ENCODE results near the gene MSI2.

Gene MSI2

GRCh38 chr17:57608369-57609124, 352.2 kb downstream of the MSI2 start:
- TF ChIP-seq CEBPB (IDR thresholded peaks at IDR 0.05), result no peak
- TF ChIP-seq CREB1 (IDR thresholded peaks at IDR 0.05; ENCODE audit: low read depth), result no peak
- TF ChIP-seq EGR1 (IDR thresholded peaks at IDR 0.05), result no peak
- no peak for TF ChIP-seq ZBTB7A (IDR thresholded peaks at IDR 0.05; ENCODE audit: low read depth)

- TF ChIP-seq EGR1 (IDR thresholded peaks at IDR 0.05), result no peak
- TF ChIP-seq YY1 (IDR thresholded peaks at IDR 0.05; ENCODE audit: low read depth), result no peak
- no peak for TF ChIP-seq MAX (IDR thresholded peaks at IDR 0.05)
- no peak for TF ChIP-seq ZBTB7A (IDR thresholded peaks at IDR 0.05; ENCODE audit: low read depth)
- TF ChIP-seq FOXM1 (IDR thresholded peaks at IDR 0.05; ENCODE audit: borderline replicate concordance, low read depth), result no peak
- no peak for TF ChIP-seq TEAD4 (IDR thresholded peaks at IDR 0.05)
- TF ChIP-seq CREB1 (IDR thresholded peaks at IDR 0.05; ENCODE audit: low read depth), result no peak
- TF ChIP-seq EP300 (IDR thresholded peaks at IDR 0.05; ENCODE audit: borderline replicate concordance), result no peak
- no peak for TF ChIP-seq RAD21 (IDR thresholded peaks at IDR 0.05; ENCODE audit: low read depth)
- TF ChIP-seq NFIC (IDR thresholded peaks at IDR 0.05), result no peak
- no peak for TF ChIP-seq TAF1 (IDR thresholded peaks at IDR 0.05; ENCODE audit: low read depth)
- no peak for TF ChIP-seq TCF12 (IDR thresholded peaks at IDR 0.05; ENCODE audit: low read depth)
- TF ChIP-seq REST (IDR thresholded peaks at IDR 0.05; ENCODE audit: low read depth), result no peak
- no peak for TF ChIP-seq USF1 (IDR thresholded peaks at IDR 0.05)
These were observed 353.0 kb downstream of the MSI2 start for GRCh38 chr17:57609125-57609877.

GRCh38 chr17:57609878-57610270, 353.6 kb downstream of the MSI2 start:
- TF ChIP-seq USF1 (IDR thresholded peaks at IDR 0.05) (no peak), TCF12 (IDR thresholded peaks at IDR 0.05; ENCODE audit: low read depth) (no peak), FOXM1 (IDR thresholded peaks at IDR 0.05; ENCODE audit: borderline replicate concordance, low read depth) (no peak), TEAD4 (IDR thresholded peaks at IDR 0.05) (no peak), MAX (IDR thresholded peaks at IDR 0.05) (no peak), RAD21 (IDR thresholded peaks at IDR 0.05; ENCODE audit: low read depth) (no peak), TAF1 (IDR thresholded peaks at IDR 0.05; ENCODE audit: low read depth) (no peak), REST (IDR thresholded peaks at IDR 0.05; ENCODE audit: low read depth) (no peak), NFIC (IDR thresholded peaks at IDR 0.05) (no peak), YY1 (IDR thresholded peaks at IDR 0.05; ENCODE audit: low read depth) (no peak), CEBPB (IDR thresholded peaks at IDR 0.05) (no peak), ZBTB7A (IDR thresholded peaks at IDR 0.05; ENCODE audit: low read depth) (no peak), EGR1 (IDR thresholded peaks at IDR 0.05) (no peak), EP300 (IDR thresholded peaks at IDR 0.05; ENCODE audit: borderline replicate concordance) (no peak)

GRCh38 chr17:57612202-57613071, 356.1 kb downstream of the MSI2 start:
- TF ChIP-seq TCF12 (IDR thresholded peaks at IDR 0.05; ENCODE audit: low read depth) (no peak), ZBTB7A (IDR thresholded peaks at IDR 0.05; ENCODE audit: low read depth) (no peak), NFIC (IDR thresholded peaks at IDR 0.05) (no peak), USF1 (IDR thresholded peaks at IDR 0.05) (no peak), MAX (IDR thresholded peaks at IDR 0.05) (no peak), CREB1 (IDR thresholded peaks at IDR 0.05; ENCODE audit: low read depth) (no peak), FOXM1 (IDR thresholded peaks at IDR 0.05; ENCODE audit: borderline replicate concordance, low read depth) (no peak), TAF1 (IDR thresholded peaks at IDR 0.05; ENCODE audit: low read depth) (no peak), EP300 (IDR thresholded peaks at IDR 0.05; ENCODE audit: borderline replicate concordance) (no peak), REST (IDR thresholded peaks at IDR 0.05; ENCODE audit: low read depth) (no peak), CEBPB (IDR thresholded peaks at IDR 0.05) (no peak), YY1 (IDR thresholded peaks at IDR 0.05; ENCODE audit: low read depth) (no peak), RAD21 (IDR thresholded peaks at IDR 0.05; ENCODE audit: low read depth) (no peak), EGR1 (IDR thresholded peaks at IDR 0.05) (no peak), TEAD4 (IDR thresholded peaks at IDR 0.05) (no peak)

All from Ishikawa (cell line).